ENCODE results near the gene NRAP.

DNA sequence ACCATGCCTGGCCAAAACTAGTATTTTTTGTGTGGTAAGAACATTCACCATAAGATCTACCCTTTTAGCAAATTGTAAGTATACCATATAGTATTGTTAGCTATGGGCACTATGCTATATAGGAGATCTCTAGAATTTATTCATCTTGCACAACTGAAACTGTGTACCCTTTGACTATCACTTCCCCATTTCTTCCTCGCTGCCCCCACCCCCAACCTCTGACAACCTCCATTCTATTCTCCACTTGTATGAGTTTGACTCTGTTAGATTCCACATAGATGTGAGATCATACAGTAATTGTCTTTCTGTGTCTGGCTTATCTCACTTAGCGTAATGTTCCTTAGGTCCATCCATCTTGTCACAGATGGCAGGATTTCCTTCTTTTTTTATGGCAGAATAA lies 19.5 kb upstream of the NRAP start:
- TF ChIP-seq CREB1 (IDR thresholded peaks at IDR 0.05; ENCODE audit: low read depth), result no peak
- TF ChIP-seq, protein P1, sequence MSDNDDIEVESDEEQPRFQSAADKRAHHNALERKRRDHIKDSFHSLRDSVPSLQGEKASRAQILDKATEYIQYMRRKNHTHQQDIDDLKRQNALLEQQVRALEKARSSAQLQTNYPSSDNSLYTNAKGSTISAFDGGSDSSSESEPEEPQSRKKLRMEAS (IDR thresholded peaks at IDR 0.05), result no peak
- TF ChIP-seq TEAD4 (IDR thresholded peaks at IDR 0.05), result no peak

Measured in Ishikawa (cell line).